Thyroid gland (tissue), 4 donors: ENCODE measurements around the gene LUC7L. TPM values are rescaled to one million over a fixed set of nuclear protein-coding genes. Genes with fewer than 3 reads are reported as not detected.
"Not testable (repeated sequence)": the region's sequence is repeated elsewhere in the genome, so short reads cannot be mapped to it uniquely, and the experiment has no call there.

Source experiments
- DNase-seq, 2 donors: peaks; one replicate each; pipeline ENCODE4 v3.0.0-alpha.2; 2019
- H3K27ac ChIP-seq, 3 donors: fragments of 200-600 bp; sonication (generic); 1 replicate in 2 of 3; 2 replicates in 1 of 3; pipeline ENCODE4 v1.5.1; 2016 to 2019; ENCODE audit warnings: mild to moderate bottlenecking in 1 of 3, moderate library complexity in 1 of 3
- H3K27me3 ChIP-seq: fragments of 200-600 bp; sonication (generic); one replicate; pipeline ENCODE4 v1.5.1; 2019
- H3K36me3 ChIP-seq, 2 donors: fragments of 200-600 bp; sonication (generic); one replicate each; pipeline ENCODE4 v1.5.1; 2016 to 2019
- H3K4me1 ChIP-seq, 2 donors: fragments of 200-600 bp; sonication (generic); one replicate each; pipeline ENCODE4 v1.5.1; 2017 to 2019
- H3K4me3 ChIP-seq, 3 donors: fragments of 200-600 bp; sonication (generic); replicated peaks in 1 of 3; 1 replicate in 2 of 3; 2 replicates in 1 of 3; pipeline ENCODE4 v1.5.1; 2016; ENCODE audit warnings: mild to moderate bottlenecking in 1 of 3
- H3K9me3 ChIP-seq: fragments of 200-600 bp; sonication (generic); one replicate; pipeline ENCODE4 v1.5.1; 2017
- CTCF ChIP-seq, 6 experiments: fragments of 200-600 bp in 3 of 6; fragments of 450-650 bp in 3 of 6; sonication (generic) in 3 of 6; IDR thresholded peaks; one replicate each; pipeline ENCODE4 v1.5.1; 2016 to 2019; ENCODE audit warnings: antibody characterized with exemption in 6 of 6, mild to moderate bottlenecking in 2 of 6, inconsistent platforms in 1 of 6, moderate library complexity in 1 of 6
- POLR2A ChIP-seq, 2 donors: fragments of 450-650 bp; IDR thresholded peaks; one replicate each; pipeline ENCODE4 v1.6.1; 2017; ENCODE audit warnings: antibody characterized with exemption in 2 of 2, mild to moderate bottlenecking in 2 of 2, moderate library complexity in 1 of 2
- WGBS, 2 donors: methylation state at CpG; one replicate each; pipeline ENCODE4 v1.1.5; 2017; 5-methylcytosine and 5-hydroxymethylcytosine counted together
- intact Hi-C: fragments of 100-400 bp; cut with DNase I; formaldehyde crosslinking; loops from one replicate; pipeline ENCODE4 v1.15.1; 2023
- total RNA-seq, 4 donors: library from RNA; depleted of rRNA; stranded (reverse); fragments of >200 nt; gene quantifications; one replicate each; pipeline ENCODE4 v1.2.3, GENCODE V29; 2016

Gene LUC7L
- total RNA-seq, 4 donors from 2014 or later = 96.6 to 218 (median 149) TPM

GRCh38 chr16:268141-269053, 39.1 kb upstream of the LUC7L start:
- TF ChIP-seq CTCF (IDR thresholded peaks at IDR 0.05) (no peak), POLR2A (IDR thresholded peaks at IDR 0.05) (no peak)
- intact Hi-C loops = no loop called here
- Histone ChIP-seq H3K27me3 (no peaks in the 10 kb centered on the region), H3K27ac (no peak overlapping the region), H3K4me3 (no peak overlapping the region), H3K9me3 (no peaks in the 10 kb centered on the region), H3K36me3 (peaks cover 16 to 19% of the 10 kb centered on the region in 2 donors), H3K4me1 (no peaks in the 10 kb centered on the region)
- DNase-seq = no peak
- 71 to 76% methylated on average over 33 to 40 of the region's 40 CpGs for WGBS, 2 donors

GRCh38 chr16:267562-267961, 38.3 kb upstream of the LUC7L start:
- H3K36me3 ChIP-seq = peaks cover 23 to 28% of the 10 kb centered on the region in 2 donors
- H3K4me3 ChIP-seq, H3K9me3 ChIP-seq, intact Hi-C loops, H3K4me1 ChIP-seq, H3K27me3 ChIP-seq, DNase-seq, H3K27ac ChIP-seq: not testable (repeated sequence)
- 87 to 91% methylated on average over 17 of the region's 17 CpGs for WGBS, 2 donors

- no peak for TF ChIP-seq CTCF (IDR thresholded peaks at IDR 0.05)
- TF ChIP-seq POLR2A (IDR thresholded peaks at IDR 0.05) = no peak
- Histone ChIP-seq H3K27me3 (no peaks in the 10 kb centered on the region), H3K4me1 (peaks cover 0 to 2% of the 10 kb centered on the region in 2 donors), H3K36me3 (peaks cover 33 to 38% of the 10 kb centered on the region in 2 donors), H3K9me3 (no peaks in the 10 kb centered on the region), H3K27ac (no peak overlapping the region), H3K4me3 (no peak overlapping the region)
- no peak for DNase-seq
- intact Hi-C loops = no loop called here
- 79 to 86% methylated on average over 13 to 18 of the region's 25 CpGs for WGBS, 2 donors
Observed at GRCh38 chr16:266258-267164, 37.3 kb upstream of the LUC7L start.

- H3K27me3 ChIP-seq = no peaks in the 10 kb centered on the region
- H3K4me3 ChIP-seq = no peak overlapping the region
- H3K9me3 ChIP-seq = no peaks in the 10 kb centered on the region
- H3K4me1 ChIP-seq = peaks cover 8 to 10% of the 10 kb centered on the region in 2 donors
- intact Hi-C loops = no loop called here
- H3K36me3 ChIP-seq = peaks cover 34 to 41% of the 10 kb centered on the region in 2 donors
- no peak for TF ChIP-seq POLR2A (IDR thresholded peaks at IDR 0.05)
- TF ChIP-seq CTCF (IDR thresholded peaks at IDR 0.05) = no peak
- 78 to 84% methylated on average over 6 to 12 of the region's 12 CpGs for WGBS, 2 donors
- no peak overlapping the region for H3K27ac ChIP-seq
- DNase-seq = no peak
Observed at GRCh38 chr16:265711-266110, 36.5 kb upstream of the LUC7L start.

GRCh38 chr16:265002-265529, 35.8 kb upstream of the LUC7L start:
- H3K9me3 ChIP-seq = no peaks in the 10 kb centered on the region
- intact Hi-C loops = no loop called here
- no peak for DNase-seq
- no peaks in the 10 kb centered on the region for H3K27me3 ChIP-seq
- no peak overlapping the region for H3K27ac ChIP-seq
- H3K36me3 ChIP-seq = peaks cover 39 to 44% of the 10 kb centered on the region in 2 donors
- TF ChIP-seq CTCF (IDR thresholded peaks at IDR 0.05) (no peak), POLR2A (IDR thresholded peaks at IDR 0.05) (no peak)
- H3K4me1 ChIP-seq = peaks cover 8 to 10% of the 10 kb centered on the region in 2 donors
- WGBS, 2 donors = 91 to 97% methylated on average over 12 to 13 of the region's 14 CpGs
- H3K4me3 ChIP-seq = no peak overlapping the region
